HCT116 (cell line): ENCODE data around the gene SBF1. TPM values are rescaled to one million over a fixed set of nuclear protein-coding genes. Genes with fewer than 3 reads are reported as not detected.

Source experiments
- ATAC-seq: fragments of 200-7000 bp; cut with Tn5 transposase; 2 replicates; pipeline ENCODE4 v1.9.1; 2020; ENCODE audit warnings: mild to moderate bottlenecking, moderate library complexity
- BruUV-seq: library from RNA; stranded (reverse); fragments of 400-500 nt; replicated peaks from 2 replicates; lab custom pipeline; 2021; lab: Mats Ljungman, UMichigan
- CTCF ChIA-PET: fragments of 300-600 bp; sonication (Branson Sonifier 250); formaldehyde crosslinking; loops from one replicate; lab custom pipeline; 2021; ENCODE audit warnings: antibody characterized with exemption; lab: Charles Lee
- POLR2A ChIA-PET: fragments of 300-600, 350-600 bp; sonication (Branson Sonifier 250); formaldehyde crosslinking; loops from one replicate; lab custom pipeline; 2021; ENCODE audit warnings: antibody characterized with exemption; lab: Charles Lee
- RAD21 ChIA-PET, 2 experiments: fragments of 300-600 bp; sonication (Branson Sonifier 250); formaldehyde crosslinking; loops; one replicate each; lab custom pipeline; 2023; ENCODE audit warnings: low total read pairs in 2 of 2; ENCODE audit not compliant: uncharacterized antibody in 2 of 2, unreplicated experiment in 2 of 2, low non-redundant PET in 1 of 2; lab: Charles Lee
- DNase-seq: peaks from one replicate; pipeline ENCODE4 v3.0.0-alpha.2; 2010; ENCODE audit warnings: low read depth, low spot score
- H2AFZ ChIP-seq: fragments of 200-600 bp; shearing (Covaris generic), sonication (generic); 2 replicates; pipeline ENCODE4 v1.6.1; 2017; ENCODE audit warnings: low read depth, mixed run types, mixed read lengths, antibody characterized with exemption, low read length; ENCODE audit not compliant: poor library complexity, severe bottlenecking
- H3K27ac ChIP-seq: 2 replicates; pipeline ENCODE4 v1.5.1; 2012; ENCODE audit warnings: low read depth, low read length
- H3K27me3 ChIP-seq: fragments of 200-600 bp; sonication (generic); 2 replicates; pipeline ENCODE4 v1.6.1; 2016; ENCODE audit warnings: mixed run types, low read length, mixed read lengths; ENCODE audit not compliant: insufficient read depth
- H3K36me3 ChIP-seq, 2 experiments: fragments of 200-500 bp in 1 of 2; fragments of 200-600 bp in 1 of 2; sonication (Bioruptor generic) in 1 of 2; sonication (generic) in 1 of 2; 2 replicates each; pipeline versions ENCODE4 v1.5.1 to v1.6.1; 2014 to 2016; ENCODE audit warnings: low read length in 2 of 2, inconsistent platforms in 1 of 2, mixed read lengths in 1 of 2, mixed run types in 1 of 2; ENCODE audit not compliant: insufficient read depth in 2 of 2, control insufficient read depth in 1 of 2
- H3K4me1 ChIP-seq, 2 experiments: fragments of 200-600 bp in 1 of 2; sonication (generic) in 1 of 2; 2 replicates each; pipeline versions ENCODE4 v1.5.1 to v1.6.1; 2012 to 2017; ENCODE audit warnings: low read length in 2 of 2, inconsistent platforms in 1 of 2, mild to moderate bottlenecking in 1 of 2, mixed read lengths in 1 of 2, mixed run types in 1 of 2, moderate library complexity in 1 of 2; ENCODE audit not compliant: insufficient read depth in 2 of 2, control insufficient read depth in 1 of 2
- H3K4me2 ChIP-seq: fragments of 200-600 bp; sonication (generic); 2 replicates; pipeline ENCODE4 v1.6.1; 2017; ENCODE audit warnings: mixed run types, low read length, mixed read lengths
- H3K4me3 ChIP-seq, 2 experiments: fragments of 200-600 bp in 1 of 2; sonication (generic) in 1 of 2; replicated peaks in 1 of 2; 2 replicates each; pipeline ENCODE4 v1.5.1; 2011 to 2016; ENCODE audit warnings: low read length in 2 of 2, control low read depth in 1 of 2, low read depth in 1 of 2, mild to moderate bottlenecking in 1 of 2, mixed read lengths in 1 of 2, mixed run types in 1 of 2
- H3K79me2 ChIP-seq: fragments of 200-600 bp; sonication (generic); 2 replicates; pipeline ENCODE4 v1.6.1; 2017; ENCODE audit warnings: mild to moderate bottlenecking, mixed run types, low read length, moderate library complexity, mixed read lengths; ENCODE audit not compliant: insufficient read depth
- H3K9ac ChIP-seq: fragments of 200-600 bp; sonication (generic); 2 replicates; pipeline ENCODE4 v1.6.1; 2016; ENCODE audit warnings: low read length, mixed read lengths
- H3K9me2 ChIP-seq: fragments of 200-600 bp; sonication (generic), shearing (Covaris generic); 2 replicates; pipeline ENCODE4 v1.6.1; 2017; ENCODE audit warnings: mixed run types, mild to moderate bottlenecking, moderate library complexity; ENCODE audit not compliant: insufficient read depth
- H3K9me3 ChIP-seq, 2 experiments: fragments of 200-500 bp in 1 of 2; fragments of 200-600 bp in 1 of 2; sonication (Bioruptor generic) in 1 of 2; sonication (generic) in 1 of 2; 2 replicates each; pipeline ENCODE4 v1.6.1; 2014 to 2017; ENCODE audit warnings: low read length in 2 of 2, mixed read lengths in 2 of 2, inconsistent platforms in 1 of 2, low read depth in 1 of 2, mild to moderate bottlenecking in 1 of 2, mixed run types in 1 of 2, moderate library complexity in 1 of 2; ENCODE audit not compliant: control insufficient read depth in 1 of 2, insufficient read depth in 1 of 2
- H4K20me1 ChIP-seq: fragments of 200-600 bp; sonication (generic), shearing (Covaris generic); 2 replicates; pipeline ENCODE4 v1.6.1; 2017; ENCODE audit warnings: mixed run types, mild to moderate bottlenecking, moderate library complexity; ENCODE audit not compliant: insufficient read depth
- ATF3 ChIP-seq: IDR thresholded peaks from 2 replicates; pipeline ENCODE4 v1.6.1; 2012
- CBX3 ChIP-seq: IDR thresholded peaks from 2 replicates; pipeline ENCODE4 v1.6.1; 2012; ENCODE audit warnings: low read depth
- EGR1 ChIP-seq: IDR thresholded peaks from 2 replicates; pipeline ENCODE4 v1.6.1; 2012; ENCODE audit warnings: low read depth
- ELF1 ChIP-seq: IDR thresholded peaks from 2 replicates; pipeline ENCODE4 v1.6.1; 2012; ENCODE audit warnings: low read depth, borderline replicate concordance
- EZH2 ChIP-seq: fragments of 200-600 bp; sonication (generic); IDR thresholded peaks from 2 replicates; pipeline ENCODE4 v1.6.1; 2017; ENCODE audit warnings: antibody characterized with exemption, mixed run types
- EZH2phosphoT487 ChIP-seq: fragments of 200-600 bp; IDR thresholded peaks from 2 replicates; pipeline ENCODE4 v1.6.1; 2018; ENCODE audit warnings: antibody characterized with exemption, borderline replicate concordance
- FOSL1 ChIP-seq: IDR thresholded peaks from 2 replicates; pipeline ENCODE4 v1.6.1; 2012; ENCODE audit warnings: low read depth
- POLR2A ChIP-seq: IDR thresholded peaks from 2 replicates; pipeline ENCODE4 v1.7.0; 2011; ENCODE audit warnings: borderline replicate concordance; ENCODE audit not compliant: insufficient read depth, insufficient read length; ENCODE audit errors: extremely low read depth
- POLR2AphosphoS5 ChIP-seq: IDR thresholded peaks from 2 replicates; pipeline ENCODE4 v1.6.1; 2011; ENCODE audit warnings: mild to moderate bottlenecking, low read depth, low read length, moderate library complexity
- RAD21 ChIP-seq: IDR thresholded peaks from 2 replicates; pipeline ENCODE4 v1.6.1; 2012; ENCODE audit warnings: low read depth, mild to moderate bottlenecking
- REST ChIP-seq: IDR thresholded peaks from 2 replicates; pipeline ENCODE4 v1.6.1; 2012; ENCODE audit warnings: low read depth
- SIN3A ChIP-seq: IDR thresholded peaks from 2 replicates; pipeline ENCODE4 v1.6.1; 2012; ENCODE audit warnings: low read depth
- SP1 ChIP-seq: IDR thresholded peaks from 2 replicates; pipeline ENCODE4 v1.6.1; 2012; ENCODE audit warnings: low read depth
- SRF ChIP-seq: IDR thresholded peaks from 2 replicates; pipeline ENCODE4 v1.6.1; 2012; ENCODE audit warnings: low read depth
- TCF7L2 ChIP-seq: IDR thresholded peaks from 2 replicates; pipeline ENCODE4 v1.7.0; 2011; ENCODE audit warnings: borderline replicate concordance, inconsistent platforms; ENCODE audit not compliant: insufficient read depth, insufficient read length; ENCODE audit errors: extremely low read depth
- ZFX ChIP-seq: fragments of 450-650 bp; IDR thresholded peaks from 2 replicates; pipeline ENCODE4 v1.6.1; 2017
- intact Hi-C: fragments of 100-400 bp; cut with micrococcal nuclease; formaldehyde crosslinking; loops from 2 replicates; pipeline ENCODE4 v1.10.0; 2022
- total RNA-seq: library from RNA; stranded (reverse); gene quantifications from one replicate; pipeline ENCODE4 v1.2.1, GENCODE V29; 2021; ENCODE audit not compliant: unreplicated experiment
- TF ChIP-seq, protein P1 (sequence below): IDR thresholded peaks from 2 replicates; pipeline ENCODE4 v1.6.1; 2012

SBF1 gene
- total RNA-seq, 1 experiment from 2014 or later: 91.1 TPM

DNA sequence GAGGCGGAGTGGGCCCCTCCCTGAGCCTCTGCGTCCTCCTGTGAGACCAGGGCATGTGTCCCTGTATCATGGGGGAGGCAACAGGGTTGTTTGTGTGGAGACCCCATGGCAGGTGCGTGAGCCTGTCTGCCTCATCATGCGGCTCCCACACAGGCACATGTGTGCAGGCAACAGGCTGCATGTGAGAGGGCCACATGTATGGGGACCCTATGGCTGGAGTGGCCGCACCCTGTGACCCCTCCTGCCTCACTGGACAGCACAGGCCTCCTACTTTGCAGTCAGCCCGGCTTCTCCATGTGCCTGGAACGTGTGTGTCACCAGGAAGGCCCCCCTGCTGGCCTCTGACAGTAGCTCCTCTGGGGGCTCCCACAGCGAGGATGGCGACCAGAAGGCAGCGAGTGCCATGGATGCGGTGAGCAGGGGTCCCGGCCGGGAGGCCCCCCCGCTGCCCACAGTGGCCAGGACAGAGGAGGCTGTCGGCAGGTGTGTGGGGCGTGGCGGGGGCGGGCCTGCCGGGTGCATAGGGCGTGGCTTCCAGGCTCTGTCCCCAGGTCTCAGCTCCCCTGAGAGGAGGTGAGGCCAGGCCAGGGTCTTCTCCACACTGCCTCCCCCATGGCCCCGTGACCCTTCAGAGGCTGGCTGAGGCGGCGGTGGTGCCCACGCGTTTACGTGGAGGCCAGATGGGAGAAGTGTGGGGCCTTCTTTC lies 34.1 kb downstream of the SBF1 start:
- Histone ChIP-seq H3K9me3 (no peaks in the 10 kb centered on the region), H3K4me2 (no peak overlapping the region), H3K27ac (no peak overlapping the region), H3K9ac (no peak overlapping the region), H2AFZ (no peak overlapping the region), H3K4me1 (peaks cover 0 to 4% of the 10 kb centered on the region in 2 experiments; a peak in 2 of 4 replicates), H3K27me3 (no peaks in the 10 kb centered on the region), H3K79me2 (no peaks in the 10 kb centered on the region), H3K4me3 (no peak overlapping the region), H4K20me1 (no peaks in the 10 kb centered on the region), H3K36me3 (peaks cover 3 to 8% of the 10 kb centered on the region in 2 experiments; a peak in 2 of 4 replicates), H3K9me2 (no peaks in the 10 kb centered on the region)
- no TSS peak for BruUV-seq
- RAD21 ChIA-PET: no interaction called here
- TF ChIP-seq SP1: no peak
- DNase-seq (no peak), ATAC-seq (peak; percentile 28)
- intact Hi-C loops: no loop called here
- CTCF ChIA-PET: no interaction called here
- POLR2A ChIA-PET: no interaction called here

DNA sequence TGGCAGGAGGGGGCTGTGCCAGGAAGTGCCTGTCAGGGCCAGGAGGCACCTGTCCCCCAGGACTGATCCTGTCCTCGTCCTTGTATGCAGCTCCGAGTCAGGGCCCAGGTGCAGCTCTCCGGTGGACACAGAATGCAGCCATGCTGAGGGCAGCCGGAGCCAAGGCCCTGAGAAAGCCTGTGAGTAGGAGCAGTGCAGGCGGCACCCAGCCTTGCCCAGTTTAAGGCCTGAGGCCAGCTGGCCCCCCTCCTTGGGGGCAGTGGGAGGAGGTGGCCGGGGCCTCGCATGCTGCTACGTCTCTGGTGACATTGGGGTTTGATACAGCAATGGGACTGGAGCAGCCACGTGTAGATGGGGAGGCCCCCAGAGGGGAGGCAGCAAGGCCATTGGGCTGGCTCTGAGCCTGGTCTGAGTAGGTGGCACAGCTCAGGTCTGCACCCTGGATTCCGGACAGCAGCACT lies 34.9 kb downstream of the SBF1 start:
- peaks cover 4 to 8% of the 10 kb centered on the region in 2 experiments; a peak in 2 of 4 replicates for H3K36me3 ChIP-seq
- H3K27me3 ChIP-seq: no peaks in the 10 kb centered on the region
- ATAC-seq: no peak
- H3K9me3 ChIP-seq: no peaks in the 10 kb centered on the region
- no peak overlapping the region for H3K9ac ChIP-seq
- H3K4me2 ChIP-seq: no peak overlapping the region
- no peak for DNase-seq
- no peaks in the 10 kb centered on the region for H3K79me2 ChIP-seq
- H3K27ac ChIP-seq: no peak overlapping the region
- no TSS peak for BruUV-seq
- H3K9me2 ChIP-seq: no peaks in the 10 kb centered on the region
- POLR2A ChIA-PET: no interaction called here
- H3K4me3 ChIP-seq: no peak overlapping the region
- H2AFZ ChIP-seq: no peak overlapping the region
- RAD21 ChIA-PET: no interaction called here
- peaks cover 0 to 4% of the 10 kb centered on the region in 2 experiments; a peak in 2 of 4 replicates for H3K4me1 ChIP-seq
- intact Hi-C loops: no loop called here
- H4K20me1 ChIP-seq: no peaks in the 10 kb centered on the region
- CTCF ChIA-PET: no interaction called here
- TF ChIP-seq FOSL1 (no peak), TCF7L2 (no peak), REST (no peak), CBX3 (no peak), POLR2A (no peak), RAD21 (no peak), ZFX (no peak), EGR1 (no peak), ELF1 (no peak), EZH2phosphoT487 (no peak), SRF (no peak), POLR2AphosphoS5 (no peak), EZH2 (no peak), SIN3A (no peak), ATF3 (no peak), SP1 (no peak)
- TF ChIP-seq, protein P1, sequence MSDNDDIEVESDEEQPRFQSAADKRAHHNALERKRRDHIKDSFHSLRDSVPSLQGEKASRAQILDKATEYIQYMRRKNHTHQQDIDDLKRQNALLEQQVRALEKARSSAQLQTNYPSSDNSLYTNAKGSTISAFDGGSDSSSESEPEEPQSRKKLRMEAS: no peak
